Measurements from ENCODE around the gene ASCC2.

Gene ASCC2

DNA sequence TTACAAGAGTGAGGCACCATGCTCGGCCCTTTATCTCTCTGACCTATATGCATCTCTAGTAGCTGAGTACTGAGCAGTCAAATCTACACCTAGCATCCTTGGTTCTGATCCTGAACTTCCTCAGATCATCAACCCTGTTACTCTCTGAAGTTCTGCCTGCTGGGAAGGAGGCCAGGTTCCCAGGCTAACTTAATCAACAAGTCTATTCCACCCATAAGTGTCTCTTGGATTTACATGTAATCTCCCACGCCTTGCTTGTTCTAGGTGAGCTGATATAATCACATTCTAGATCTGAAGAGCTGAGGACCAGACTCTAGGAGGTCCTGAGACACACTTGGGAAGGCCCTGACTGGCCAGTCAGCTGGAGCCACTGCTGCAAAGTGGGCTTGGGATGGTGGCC is 96.1 kb downstream of the ASCC2 start:
- no peak for DNase-seq (ENCODE audit: low read depth)
- H3K4me3 ChIP-seq (replicated peaks; ENCODE audit: low read depth, low read length) = no peak overlapping the region
- TF ChIP-seq, protein P1, sequence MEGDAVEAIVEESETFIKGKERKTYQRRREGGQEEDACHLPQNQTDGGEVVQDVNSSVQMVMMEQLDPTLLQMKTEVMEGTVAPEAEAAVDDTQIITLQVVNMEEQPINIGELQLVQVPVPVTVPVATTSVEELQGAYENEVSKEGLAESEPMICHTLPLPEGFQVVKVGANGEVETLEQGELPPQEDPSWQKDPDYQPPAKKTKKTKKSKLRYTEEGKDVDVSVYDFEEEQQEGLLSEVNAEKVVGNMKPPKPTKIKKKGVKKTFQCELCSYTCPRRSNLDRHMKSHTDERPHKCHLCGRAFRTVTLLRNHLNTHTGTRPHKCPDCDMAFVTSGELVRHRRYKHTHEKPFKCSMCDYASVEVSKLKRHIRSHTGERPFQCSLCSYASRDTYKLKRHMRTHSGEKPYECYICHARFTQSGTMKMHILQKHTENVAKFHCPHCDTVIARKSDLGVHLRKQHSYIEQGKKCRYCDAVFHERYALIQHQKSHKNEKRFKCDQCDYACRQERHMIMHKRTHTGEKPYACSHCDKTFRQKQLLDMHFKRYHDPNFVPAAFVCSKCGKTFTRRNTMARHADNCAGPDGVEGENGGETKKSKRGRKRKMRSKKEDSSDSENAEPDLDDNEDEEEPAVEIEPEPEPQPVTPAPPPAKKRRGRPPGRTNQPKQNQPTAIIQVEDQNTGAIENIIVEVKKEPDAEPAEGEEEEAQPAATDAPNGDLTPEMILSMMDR (IDR thresholded peaks at IDR 0.05; ENCODE audit: low read length, missing control alignments) = no peak

DNA sequence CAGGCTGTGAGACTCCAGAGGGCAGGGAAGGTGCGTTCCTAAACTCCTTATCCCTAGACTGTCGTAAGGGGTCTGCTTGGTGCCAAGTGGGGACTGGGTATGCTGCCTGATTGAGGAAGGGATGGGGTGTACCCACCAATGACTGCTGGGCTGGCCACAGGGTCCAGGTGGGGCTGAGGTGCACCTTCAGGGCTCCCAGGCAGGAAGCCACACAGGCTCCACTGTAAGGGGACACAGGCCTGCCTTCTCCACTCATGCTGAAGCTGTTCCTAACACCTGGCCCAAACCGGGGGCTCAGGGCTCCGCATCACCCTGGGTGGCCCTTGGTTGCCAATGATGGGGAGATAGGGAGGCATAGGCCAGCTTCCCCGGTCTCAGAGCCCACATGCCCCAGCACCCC is 97.9 kb downstream of the ASCC2 start:
- DNase-seq (ENCODE audit: low read depth) = no peak
- TF ChIP-seq, protein P1 (IDR thresholded peaks at IDR 0.05; ENCODE audit: low read length, missing control alignments) = no peak
- H3K4me3 ChIP-seq (replicated peaks; ENCODE audit: low read depth, low read length) = no peak overlapping the region

DNA sequence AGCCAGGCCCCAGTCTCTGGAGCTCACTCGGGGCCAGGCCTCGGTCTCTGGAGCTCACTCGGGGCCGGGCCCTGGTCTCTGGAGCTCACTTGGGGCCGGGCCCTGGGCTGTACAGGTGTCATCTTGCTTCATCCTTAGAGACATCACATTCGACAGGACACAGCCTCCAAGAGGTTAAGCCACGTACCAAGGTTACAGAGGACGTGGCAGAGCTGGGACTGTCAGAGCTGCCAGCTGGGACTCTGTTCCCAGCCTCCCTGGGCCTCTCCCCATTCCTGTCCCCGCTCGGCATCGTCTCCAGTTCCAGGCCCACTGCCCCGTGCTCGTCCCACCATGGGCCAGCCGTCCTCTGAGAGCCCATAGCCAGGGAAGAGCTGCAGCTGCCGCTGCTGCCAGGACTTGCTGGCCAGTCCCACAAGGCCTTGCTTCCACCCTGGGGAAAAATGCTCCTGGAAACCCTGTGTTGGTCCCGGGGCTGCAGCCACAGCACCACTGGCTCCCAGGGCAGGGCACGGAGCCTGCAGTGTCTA is 98.7 kb downstream of the ASCC2 start:
- no peak for DNase-seq (ENCODE audit: low read depth)
- TF ChIP-seq, protein P1 (IDR thresholded peaks at IDR 0.05; ENCODE audit: low read length, missing control alignments) = no peak
- H3K4me3 ChIP-seq (replicated peaks; ENCODE audit: low read depth, low read length) = no peak overlapping the region

All from fibroblast of pulmonary artery (primary cell).